GM18520 (cell line): ENCODE results near the gene SALL3.

ENCODE experiments used
- ATAC-seq: cut with Tn5 transposase; IDR thresholded peaks from one replicate; pipeline ENCODE4 v1.9.1; 2021; ENCODE audit not compliant: unreplicated experiment

Gene SALL3

DNA sequence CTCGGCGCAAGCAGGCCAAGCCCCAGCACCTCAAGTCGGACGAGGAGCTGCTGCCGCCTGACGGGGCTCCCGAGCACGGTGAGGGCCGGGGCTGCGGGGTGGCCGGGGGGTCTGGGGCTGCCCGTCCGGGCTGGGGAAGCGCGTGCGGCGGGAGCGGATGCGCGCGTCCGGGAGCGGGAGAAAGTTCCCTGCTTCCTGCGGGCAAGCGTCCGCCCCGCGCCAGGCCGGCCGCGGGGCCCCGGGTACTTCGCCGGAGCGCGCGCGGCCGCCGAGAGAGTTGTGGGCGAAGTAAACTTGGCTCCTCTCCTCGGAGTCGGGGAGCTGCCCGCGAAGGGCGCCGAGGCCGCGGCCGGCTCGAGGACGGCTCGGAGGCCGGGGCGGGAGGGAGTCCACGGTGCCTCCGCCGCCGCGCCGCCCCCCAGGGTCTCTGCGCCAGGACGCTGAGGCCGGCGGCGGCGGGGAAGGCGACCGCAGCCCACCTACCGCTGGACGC lies 707 bp downstream of the SALL3 start:
- no peak for ATAC-seq

GRCh38 chr18:78980777-78981380 lies 1.3 kb downstream of the SALL3 start:
- ATAC-seq, result no peak

DNA sequence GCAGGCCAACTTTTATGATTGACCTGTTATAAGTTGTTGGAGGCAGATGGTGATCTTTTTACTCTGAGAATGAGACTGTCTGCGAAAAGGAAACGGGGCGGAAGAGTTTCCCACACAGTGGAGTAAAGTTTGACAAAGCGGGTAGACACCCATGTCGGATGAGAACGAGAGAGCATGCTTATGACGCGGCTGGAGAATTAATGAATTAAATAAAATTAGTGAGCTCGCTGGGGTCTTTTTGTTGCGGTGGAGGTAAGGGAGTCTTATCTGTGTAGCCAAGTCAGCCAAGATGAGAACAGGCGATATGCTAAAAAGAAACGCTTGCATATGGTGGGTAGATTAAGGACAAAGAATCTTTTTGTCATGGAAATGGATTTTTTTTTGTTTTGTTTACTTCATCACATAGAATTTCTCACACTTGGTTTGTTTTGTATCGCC lies 1.8 kb downstream of the SALL3 start:
- ATAC-seq, result no peak

GRCh38 chr18:78981989-78982620 lies 2.5 kb downstream of the SALL3 start:
- no peak for ATAC-seq

DNA sequence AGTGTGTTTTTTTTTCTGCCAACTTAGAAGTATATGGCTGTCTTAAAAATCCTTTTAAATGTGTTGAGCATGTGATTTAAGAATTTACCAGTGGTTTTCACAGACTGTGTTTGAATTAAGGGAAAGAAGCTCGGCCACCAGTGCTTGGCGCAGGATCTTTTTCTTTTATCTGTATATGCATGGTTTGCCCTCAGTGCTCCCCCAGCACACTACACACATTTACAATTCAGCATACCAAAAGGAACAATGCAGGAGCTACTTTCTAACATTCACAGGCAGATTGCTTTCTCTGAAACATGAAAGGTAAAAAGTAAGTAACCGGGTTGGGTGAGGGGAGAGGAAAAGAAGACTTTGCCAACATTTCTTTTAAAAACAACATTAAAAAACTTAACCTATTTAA lies 3.9 kb downstream of the SALL3 start:
- ATAC-seq, result no peak

DNA sequence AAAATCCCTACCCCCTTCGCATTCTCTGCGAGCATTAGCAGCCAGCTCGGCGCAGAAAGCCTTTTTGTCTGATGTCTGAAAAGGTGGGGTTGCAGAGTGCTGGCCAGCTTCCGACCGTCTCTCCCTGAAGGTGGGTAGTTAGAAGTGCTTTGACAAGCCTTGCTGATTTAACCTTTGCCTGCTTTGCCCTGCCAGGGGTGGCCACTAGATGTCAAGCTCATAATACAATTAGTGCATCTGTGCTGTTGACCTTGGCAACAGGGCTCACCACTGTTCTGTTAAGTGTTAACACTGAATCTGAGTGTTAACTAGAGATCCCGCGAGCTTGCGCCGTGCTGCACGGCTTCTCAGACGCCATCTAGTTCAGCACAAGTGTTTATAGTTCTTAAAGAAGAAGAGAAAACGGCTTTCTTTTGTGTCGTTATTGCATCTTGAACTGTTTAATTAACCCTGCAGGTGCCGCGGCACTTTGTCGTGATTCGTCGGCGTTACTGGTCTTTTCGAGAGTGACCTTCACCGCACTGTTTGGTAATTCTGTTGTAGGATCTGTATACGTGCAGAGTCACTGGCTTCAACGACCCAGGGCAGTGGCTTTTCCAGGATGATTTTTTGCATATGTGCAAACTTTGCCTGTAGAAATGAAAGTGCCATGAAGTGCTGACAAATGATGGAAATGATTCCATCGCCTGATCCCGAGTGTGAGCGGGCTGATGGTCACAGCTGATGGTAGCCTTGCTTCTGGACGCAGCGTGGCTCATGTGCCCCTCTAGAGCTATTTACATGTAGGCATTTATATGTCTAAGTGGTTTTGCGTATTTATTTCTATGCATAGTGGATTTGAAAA lies 5.5 kb downstream of the SALL3 start:
- ATAC-seq, result no peak

DNA sequence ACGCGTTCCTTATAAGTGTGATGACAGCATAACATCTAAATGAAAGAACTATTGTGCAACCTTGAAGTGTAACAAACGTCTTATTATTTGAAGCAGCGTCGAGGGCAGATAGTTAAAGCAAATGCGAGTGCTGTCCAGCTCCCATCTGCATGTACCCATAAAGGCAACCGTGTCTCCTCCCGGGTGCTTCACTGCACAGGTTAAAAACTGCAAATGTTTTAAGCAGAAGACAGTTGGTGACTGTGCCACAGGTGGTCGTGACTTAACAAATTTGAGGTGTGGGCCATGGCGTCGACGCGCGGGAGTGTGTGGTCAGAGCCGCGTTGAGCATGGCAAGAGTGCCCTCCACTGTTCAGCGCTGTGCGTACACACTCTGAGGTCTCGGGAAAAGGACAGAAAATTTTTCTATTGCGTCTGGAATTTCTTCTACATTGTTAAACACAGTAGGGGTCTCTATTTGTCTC lies 6.4 kb downstream of the SALL3 start:
- no peak for ATAC-seq

GRCh38 chr18:78991446-78991845 lies 11.8 kb downstream of the SALL3 start:
- ATAC-seq, result no peak

DNA sequence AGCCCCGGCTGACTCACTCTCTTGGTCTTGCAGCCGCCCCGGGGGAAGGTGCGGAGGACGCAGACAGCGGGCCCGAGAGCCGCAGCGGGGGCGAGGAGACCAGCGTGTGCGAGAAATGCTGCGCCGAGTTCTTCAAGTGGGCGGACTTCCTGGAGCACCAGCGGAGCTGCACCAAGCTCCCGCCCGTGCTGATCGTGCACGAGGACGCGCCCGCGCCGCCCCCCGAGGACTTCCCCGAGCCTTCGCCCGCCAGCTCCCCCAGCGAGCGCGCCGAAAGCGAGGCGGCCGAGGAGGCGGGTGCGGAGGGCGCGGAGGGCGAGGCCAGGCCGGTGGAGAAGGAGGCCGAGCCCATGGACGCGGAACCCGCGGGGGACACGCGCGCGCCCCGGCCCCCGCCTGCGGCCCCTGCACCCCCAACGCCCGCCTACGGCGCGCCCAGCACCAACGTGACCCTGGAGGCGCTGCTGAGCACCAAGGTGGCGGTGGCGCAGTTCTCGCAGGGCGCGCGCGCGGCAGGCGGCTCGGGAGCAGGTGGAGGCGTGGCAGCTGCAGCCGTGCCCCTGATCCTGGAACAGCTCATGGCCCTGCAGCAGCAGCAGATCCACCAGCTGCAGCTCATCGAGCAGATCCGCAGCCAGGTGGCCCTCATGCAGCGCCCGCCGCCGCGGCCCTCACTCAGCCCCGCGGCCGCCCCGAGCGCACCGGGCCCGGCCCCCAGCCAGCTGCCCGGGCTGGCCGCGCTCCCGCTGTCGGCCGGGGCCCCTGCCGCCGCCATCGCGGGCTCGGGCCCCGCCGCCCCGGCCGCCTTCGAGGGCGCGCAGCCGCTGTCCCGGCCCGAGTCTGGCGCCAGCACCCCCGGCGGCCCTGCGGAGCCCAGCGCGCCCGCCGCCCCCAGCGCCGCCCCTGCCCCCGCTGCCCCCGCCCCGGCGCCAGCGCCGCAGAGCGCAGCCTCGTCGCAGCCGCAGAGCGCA lies 12.7 kb downstream of the SALL3 start:
- ATAC-seq, result no peak

GRCh38 chr18:78993014-78993926 lies 13.7 kb downstream of the SALL3 start:
- ATAC-seq, result no peak

- no peak for ATAC-seq
These were observed 14.4 kb downstream of the SALL3 start for GRCh38 chr18:78994000-78994399.

DNA sequence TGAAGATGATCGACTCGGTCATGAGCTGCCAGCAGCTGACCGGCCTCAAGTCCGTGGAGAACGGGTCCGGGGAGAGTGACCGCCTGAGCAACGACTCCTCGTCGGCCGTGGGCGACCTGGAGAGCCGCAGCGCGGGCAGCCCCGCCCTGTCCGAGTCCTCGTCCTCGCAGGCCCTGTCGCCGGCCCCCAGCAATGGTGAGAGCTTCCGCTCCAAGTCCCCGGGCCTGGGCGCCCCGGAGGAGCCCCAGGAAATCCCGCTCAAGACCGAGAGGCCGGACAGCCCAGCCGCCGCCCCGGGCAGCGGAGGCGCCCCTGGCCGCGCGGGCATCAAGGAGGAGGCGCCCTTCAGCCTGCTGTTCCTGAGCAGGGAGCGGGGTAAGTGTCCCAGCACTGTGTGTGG lies 14.9 kb downstream of the SALL3 start:
- ATAC-seq, result no peak

GRCh38 chr18:78994977-78995582 lies 15.5 kb downstream of the SALL3 start:
- no peak for ATAC-seq

- no peak for ATAC-seq
These were observed 16.2 kb downstream of the SALL3 start for GRCh38 chr18:78995740-78996395.

- ATAC-seq, result no peak
These were observed 17.3 kb downstream of the SALL3 start for GRCh38 chr18:78996741-78997490.

DNA sequence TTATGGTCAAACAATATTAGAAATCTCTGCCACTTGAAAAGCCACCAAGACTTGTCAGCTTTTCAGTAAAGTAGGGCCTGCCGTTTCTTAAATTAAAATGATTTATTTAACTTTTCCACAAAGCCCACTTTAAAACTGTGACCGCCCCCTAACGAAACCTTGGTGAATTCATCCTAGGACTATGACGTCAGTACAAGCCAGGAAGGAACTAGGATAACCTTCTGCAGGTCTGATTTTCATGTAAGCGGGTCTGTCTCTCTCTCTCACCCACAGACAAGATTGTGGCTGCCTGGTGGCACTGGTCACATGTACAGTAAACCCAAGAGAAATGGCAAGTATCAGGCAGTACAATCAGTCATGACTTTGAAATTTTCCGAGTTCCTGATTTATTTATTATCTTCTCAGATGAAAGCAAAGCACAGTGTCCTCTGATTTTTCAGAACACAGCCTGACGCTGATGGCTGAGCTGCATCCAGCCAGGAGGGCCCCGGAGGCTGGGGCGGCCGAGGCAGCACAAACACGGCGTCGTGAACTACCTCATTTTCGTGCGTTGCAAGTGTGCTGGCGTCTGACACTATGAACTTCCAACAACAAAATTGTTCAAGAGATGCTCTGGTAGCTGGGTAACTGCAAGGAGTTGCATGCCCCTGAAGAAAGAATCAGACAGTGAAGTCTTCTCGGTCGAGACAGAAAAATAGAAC lies 18.9 kb downstream of the SALL3 start:
- ATAC-seq, result no peak

- no peak for ATAC-seq
These were observed 20.3 kb downstream of the SALL3 start for GRCh38 chr18:78999939-79000338.
